Measurements from ENCODE around the gene ATP9A.

ATP9A gene

DNA sequence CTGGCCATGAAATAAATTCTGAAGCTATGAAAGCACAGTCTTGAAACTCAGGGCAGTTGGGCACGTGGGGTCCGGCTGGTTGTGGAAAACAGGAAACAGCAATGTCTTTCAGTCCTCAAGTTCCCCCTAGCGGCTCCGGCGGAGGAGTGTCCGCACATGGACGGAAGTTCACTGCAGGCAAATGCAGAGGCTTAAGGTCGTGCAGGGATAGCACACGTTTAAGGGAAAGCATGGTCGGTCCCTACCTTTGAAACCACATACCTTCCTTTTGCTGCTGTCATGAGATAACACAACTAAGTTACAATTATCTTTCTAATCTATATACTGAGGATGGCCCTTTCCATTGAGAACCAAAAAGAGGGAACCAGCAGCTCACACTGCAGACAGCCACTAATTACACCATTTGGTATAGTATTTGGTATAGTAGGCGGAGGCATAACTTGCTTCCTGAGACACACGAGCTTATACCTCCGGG, 173.1 kb downstream of the ATP9A start:
- peak; percentile 81 for DNase-seq

DNA sequence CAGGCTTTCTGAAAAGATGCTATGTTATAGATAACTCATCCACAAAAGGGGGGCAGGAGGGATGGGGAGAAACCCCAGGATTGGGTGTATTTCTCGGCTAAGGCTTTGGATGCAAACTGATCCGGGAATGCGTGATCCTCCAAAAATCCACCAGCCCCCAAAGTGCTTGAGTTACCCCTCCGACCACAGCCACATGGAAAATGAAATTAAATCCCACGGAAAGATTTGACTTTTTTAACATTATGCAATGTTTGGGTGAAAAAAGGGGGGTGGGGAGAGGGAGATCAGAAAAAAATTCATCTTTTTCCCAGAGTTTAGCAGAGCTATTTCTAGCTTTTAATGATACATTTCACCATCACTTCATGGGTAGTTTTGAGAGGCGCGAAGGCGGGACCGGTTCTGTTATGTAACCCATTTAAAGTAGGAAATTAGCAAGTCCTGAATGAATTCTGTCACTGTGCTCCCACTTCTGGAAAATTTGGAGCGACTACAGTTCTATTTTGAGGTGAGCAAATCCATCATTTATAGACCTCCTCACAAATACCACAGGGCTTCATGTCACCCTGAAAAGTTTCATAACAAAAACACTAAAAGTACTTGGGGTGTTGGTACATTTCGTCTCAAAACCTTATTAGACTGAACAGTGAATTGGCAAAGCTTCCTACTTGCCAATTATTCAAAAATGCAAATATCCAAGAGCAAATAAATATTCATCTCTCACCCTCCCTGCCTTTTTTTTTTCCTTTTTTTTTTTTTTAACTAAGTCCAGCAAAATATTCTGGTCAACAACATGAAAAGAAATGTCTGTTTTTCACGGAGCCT, 173.7 kb downstream of the ATP9A start:
- no peak for DNase-seq

DNA sequence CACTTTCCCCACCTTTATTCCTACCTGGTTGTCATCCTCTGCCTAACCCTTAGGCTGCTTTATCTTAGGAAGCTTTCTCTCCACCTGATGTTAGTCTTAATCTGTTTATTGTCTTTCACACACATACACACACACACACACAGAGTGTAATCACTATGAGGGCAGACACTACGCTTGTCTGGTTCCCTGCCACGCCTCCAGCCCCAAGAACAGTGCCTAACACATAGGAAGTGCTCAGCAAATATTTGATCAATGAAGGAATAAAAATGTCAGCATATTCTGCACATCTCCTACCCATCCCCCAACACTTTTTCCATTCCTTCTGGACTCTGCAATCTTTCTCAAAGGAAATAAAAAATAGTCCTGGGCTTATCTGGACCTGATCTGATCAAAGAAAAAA, 174.6 kb downstream of the ATP9A start:
- DNase-seq, result no peak

DNA sequence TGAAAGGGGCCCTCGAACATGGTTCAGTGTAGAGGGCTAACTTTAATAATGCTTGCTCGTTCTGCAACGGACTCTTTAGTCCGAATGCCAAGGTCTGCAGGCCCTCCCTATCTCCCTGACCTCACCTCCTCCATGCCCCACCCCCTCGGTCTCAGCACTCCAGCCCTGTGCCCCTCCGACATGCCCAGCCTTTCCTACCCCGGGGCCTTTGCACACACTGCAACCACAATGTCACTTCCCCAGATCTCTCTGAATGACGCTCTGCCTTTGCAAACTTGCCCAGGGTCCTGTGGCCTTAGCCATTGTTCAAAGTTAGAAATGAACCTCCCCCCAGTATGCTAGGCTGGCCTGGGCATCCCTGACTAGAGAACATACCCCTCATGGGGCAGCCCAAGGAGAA, 175.6 kb downstream of the ATP9A start:
- no peak for DNase-seq

DNA sequence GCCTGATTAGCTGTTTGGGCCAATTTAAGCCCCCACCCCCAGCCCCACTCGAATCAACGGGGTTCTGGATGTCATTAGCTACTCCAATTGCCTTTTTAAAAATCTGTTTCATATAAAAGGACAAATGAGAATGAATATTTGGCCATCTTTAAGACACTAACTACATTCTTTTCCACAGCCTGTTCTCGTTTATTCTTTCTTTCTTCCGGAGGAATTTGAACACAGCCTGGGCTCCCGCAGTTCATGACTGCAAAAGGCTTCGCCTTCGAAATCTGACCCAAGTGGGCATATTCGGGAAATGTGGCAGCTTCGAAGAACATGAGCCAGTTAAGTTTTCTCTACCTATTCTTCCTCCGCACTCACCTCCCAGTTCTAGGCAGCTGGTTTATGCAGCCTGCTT, 176.3 kb downstream of the ATP9A start:
- DNase-seq, result no peak

DNA sequence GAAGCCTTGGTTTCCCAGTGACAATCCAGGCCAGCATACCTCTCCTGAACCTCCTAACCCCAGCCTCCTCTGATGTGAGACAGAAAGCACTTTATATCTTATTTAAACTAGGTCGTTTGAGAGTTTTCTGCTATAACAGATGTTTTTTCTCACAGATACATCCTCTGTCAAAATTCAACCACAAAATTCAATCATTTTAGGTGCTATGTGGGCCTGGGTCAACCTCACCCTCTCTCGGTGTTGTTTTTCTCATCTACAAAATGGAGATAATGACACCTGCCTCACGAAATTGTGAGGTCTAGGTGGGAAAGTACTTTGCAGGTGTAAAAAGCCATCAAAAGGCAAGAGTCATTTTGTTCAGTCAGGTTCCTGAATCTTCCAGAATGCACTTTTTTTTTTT, 179.4 kb downstream of the ATP9A start:
- no peak for DNase-seq

DNA sequence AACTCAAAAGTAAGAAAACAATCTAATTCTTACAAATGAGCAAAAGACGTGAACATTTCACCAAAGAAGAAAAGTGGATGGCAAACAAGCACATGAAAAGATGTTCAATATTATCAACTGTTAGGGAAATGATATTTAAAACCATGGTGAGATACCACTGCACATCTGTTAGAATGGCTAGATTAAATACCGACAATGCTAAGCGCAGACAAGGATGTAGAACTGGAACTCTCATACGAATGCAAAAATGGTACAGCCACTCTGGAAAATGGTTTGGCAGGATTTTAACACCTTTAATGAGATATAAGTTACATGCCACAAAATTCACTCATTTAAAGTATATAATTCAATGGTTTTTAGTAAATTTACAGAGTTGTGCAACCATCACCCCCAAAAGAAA, 181.0 kb downstream of the ATP9A start:
- no peak for DNase-seq

DNA sequence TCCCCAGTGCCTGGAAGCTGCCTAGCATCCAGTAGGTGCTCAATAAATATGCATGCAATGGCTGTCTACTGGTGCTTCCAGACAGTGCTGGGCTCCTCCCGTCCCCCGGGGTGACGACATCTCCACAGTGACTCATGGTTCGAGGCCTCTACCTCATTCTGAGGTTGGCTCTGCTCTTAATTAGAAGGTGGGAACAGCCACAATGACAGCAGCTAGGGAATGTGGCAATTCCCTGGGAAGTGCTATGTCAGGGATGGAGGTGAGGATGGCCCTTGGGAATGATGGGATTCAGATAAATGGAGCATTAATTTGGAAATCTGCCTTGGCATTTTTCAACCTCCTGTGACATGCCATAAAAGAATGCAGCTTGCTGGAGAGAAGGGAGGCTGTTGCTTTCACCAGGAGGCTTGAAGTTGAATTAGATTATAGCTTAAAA, 182.2 kb downstream of the ATP9A start:
- DNase-seq, result no peak

DNA sequence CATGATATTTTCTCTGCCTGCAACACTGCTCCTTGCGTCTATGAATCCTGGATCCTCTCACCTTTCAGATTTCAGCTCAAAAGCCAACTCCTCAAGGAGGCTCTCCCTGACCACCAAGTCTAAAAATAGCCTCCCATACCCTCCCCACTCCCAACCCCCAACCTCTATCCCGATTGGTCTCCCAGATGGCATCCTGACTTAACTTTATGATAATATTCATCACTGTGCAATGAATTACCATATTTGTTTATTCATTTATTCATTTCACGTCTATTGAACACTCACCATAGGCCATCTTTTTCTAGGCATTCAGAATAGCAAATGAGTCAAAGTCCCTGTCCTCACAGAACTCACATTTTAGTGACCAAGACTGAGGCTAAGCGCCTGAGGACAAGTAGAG, 183.0 kb downstream of the ATP9A start:
- no peak for DNase-seq

DNA sequence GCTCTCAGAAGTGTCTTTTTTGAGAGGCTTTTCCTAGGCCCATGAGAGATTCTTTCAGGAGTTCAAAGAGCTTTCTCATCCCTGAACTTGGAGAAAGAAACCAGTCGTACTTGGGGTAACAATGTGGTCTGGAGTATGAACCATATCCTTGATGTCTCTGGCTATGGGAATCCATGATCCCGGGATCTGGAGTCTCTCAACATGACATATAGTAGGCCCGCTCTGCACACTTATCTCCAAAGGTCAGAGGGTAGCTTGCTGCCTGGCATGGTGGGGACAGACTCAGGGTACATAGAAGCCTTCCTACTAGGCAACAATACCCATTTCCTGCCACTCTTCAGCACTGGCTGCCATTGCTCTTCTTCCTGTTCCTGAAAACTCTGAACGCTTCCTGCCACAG, 183.5 kb downstream of the ATP9A start:
- no peak for DNase-seq

DNA sequence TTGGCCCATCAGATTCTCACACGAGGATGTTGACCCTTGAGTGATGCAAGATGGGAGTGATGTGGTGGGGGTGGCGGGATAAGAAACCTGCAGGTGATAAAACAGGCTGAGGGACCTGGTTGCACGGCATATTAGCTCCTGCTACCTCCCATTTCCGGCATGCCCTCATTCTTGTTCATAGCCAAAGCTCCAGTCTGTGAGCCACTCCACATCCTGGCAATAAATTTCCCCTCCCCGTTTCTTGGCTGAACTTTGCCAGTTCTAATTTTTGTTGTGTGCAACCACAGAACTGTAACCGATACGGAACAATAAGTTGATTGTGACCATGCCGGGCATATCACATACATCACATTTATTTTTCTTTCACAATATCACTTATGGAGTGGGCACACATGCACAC, 184.1 kb downstream of the ATP9A start:
- no peak for DNase-seq

DNA sequence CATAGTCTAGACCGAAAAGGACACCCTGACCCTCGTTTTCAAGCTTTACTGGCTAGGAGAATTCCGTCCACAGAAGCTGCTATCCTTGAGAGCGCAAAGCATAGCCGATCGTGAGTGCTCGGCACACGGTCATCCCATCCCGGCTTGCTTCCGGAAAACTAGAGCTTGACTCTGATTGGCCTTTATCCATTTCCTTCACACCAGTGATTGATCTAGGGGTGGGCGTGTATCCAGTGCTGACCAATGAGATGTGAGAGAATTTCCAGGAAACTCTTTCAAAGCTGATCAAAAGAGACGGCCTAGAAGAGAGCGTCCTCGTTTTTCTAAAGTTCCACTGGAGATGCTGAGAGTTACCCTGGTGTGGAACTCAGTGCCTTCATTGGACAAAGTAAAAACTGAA, 184.7 kb downstream of the ATP9A start:
- no peak for DNase-seq

DNA sequence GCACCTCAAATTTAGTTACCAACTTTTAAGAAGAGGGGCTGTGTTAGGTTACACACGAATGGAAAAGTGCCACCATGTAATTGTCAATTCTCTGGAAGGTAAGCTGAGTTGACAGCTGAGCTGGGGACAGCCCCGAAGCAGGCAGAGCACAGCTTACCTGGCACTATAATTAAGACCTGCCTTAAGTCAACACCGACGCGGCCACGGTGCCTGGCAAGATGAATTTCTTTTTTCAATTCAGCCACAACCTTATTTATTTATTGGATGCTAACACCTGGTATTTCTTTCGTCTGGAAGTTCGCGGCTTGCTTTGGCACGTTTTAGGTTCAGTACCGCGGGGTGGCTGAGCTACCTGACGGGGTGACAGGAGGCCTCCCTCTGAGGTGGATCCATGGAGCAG, 185.1 kb downstream of the ATP9A start:
- peak; percentile 73 for DNase-seq

DNA sequence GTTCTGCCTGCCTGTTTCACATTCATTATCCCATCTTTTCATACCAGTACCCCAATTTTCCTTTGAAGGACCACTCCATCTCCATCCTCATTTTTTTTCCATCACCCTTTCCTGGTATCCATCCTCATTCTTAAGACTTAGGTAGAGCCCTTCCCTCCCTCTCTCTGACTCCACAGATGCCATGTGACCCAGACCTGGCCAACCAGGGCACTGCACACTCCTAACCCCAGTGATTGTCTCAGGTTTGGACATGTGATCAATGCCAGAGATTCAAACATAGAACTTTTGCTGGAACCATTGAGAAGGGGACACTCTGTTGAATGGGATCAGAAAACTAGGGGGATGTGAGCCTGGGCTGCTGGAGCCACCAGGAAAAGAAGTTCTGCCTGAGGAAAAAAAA, 186.6 kb downstream of the ATP9A start:
- no peak for DNase-seq

DNA sequence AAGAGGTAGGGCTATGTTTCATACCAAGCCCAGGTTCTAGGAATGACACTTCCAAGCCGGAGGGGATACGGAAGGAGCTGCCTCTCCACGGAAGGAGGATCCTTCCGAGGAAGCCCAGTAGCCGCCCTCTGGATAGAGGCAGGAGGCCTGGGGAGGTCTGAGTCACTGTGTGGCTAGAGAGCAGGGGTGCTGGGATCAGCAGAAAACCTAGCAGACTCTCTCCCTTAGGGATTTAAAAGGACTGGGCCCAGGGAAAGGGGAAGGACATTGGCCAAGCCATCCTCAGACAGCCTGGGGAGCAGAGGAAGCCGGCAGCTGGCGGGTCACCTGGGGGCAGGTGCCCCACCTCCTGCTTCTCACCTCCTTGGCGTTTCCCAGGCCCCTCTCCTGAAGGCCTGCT, 189.1 kb downstream of the ATP9A start:
- no peak for DNase-seq

DNA sequence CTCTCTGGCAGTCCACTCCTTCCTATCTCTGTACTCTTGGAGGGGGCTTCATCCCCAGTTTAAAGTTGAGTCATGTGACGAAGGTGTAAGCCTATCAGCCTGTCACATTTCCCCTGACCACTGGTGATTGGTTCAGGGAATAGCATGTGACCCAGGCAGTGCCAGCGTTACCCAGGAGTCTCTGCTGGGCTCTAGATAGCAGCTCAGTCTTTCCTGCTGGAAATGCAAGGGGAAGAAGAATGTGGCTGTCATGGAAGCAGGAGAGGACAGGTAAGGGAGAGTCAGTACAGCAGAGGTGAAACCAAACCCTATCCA, 190.1 kb downstream of the ATP9A start:
- DNase-seq, result no peak

DNA sequence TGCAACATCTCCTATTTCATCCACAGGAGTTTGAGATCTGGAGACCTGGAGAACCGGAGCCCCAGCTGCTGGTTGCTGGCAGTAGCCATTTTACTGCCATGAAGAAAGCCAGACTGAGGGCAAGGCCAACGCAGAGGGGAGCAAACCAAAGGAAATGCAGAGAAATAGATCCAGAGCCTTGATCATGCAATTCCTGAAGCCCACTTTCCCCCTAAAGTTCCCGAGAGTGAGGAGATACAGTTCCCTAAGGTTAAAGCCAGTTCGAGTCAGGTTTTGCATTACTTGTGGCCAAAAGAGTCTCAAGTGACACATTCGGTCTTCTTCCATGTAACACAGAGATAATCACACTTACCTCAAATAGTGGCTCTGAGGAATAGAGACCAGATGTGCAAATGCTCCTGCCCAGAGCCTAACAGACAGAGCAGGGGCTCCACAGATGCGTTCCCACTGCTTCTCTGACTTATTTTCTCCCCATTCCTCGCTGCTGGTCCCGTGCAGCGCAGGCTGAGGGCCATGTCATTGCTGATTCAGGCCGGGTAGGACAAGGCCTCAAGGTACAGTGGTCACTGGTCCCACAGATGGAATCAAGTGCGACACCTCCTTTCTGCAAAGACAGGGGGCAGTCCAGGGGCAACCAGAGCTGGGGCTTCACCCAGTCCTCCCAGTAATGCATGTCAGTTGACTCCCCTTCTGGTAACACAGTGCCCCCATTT, 190.6 kb downstream of the ATP9A start:
- no peak for DNase-seq

DNA sequence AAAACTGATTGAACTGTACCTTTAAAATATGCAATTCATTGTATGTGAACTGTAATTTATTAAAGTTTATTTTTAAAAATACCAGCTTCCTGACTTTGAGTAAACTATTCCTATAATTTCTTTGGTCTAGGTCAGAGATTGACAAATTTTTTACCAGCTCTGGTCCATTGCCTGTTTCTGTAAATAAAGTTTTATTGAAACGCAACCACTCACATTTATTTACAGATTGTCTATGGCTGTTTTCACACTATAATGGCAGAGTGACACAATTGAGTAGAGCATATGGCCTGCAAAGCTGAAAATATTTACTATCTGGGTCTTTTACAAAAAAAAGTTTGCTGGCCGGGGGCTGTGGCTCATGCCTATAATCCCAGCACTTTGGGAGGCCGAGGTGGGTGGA, 192.7 kb downstream of the ATP9A start:
- no peak for DNase-seq

DNA sequence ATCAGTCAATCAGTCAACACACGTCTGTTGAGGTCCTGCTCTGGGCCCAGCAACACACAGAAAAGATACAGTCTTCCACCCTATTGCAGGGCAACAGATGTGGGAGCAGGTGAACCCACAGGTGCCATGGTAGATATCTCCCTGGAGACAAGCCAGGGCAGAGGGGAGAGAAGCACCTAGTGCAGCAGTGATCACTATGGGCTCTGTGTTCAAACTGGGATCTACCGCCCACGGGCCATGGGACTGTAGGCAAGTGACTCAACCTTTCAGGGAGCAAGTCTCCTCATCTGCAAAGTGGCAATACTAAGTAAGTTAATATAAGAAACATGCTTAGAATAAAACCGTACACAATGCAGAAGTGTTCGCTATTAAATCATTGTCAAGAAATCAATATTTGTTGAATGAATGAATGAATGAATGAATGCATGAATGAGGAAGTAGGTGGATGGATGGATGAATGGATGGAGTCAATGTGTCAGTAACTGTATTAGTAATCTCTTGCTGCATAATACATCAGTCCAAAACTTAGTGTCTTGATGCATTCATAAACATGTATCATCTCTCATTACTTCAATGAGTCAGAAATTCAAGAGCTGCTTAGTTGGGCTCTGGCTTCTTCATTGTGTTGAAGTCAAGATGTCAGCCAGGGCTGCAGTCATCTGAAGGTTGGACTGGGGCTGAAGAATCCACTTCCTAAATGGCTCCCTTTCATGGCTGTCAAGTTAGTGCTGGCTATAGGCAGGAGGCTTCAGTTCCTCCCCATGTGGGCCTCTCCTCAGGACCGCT, 193.7 kb downstream of the ATP9A start:
- no peak for DNase-seq

DNA sequence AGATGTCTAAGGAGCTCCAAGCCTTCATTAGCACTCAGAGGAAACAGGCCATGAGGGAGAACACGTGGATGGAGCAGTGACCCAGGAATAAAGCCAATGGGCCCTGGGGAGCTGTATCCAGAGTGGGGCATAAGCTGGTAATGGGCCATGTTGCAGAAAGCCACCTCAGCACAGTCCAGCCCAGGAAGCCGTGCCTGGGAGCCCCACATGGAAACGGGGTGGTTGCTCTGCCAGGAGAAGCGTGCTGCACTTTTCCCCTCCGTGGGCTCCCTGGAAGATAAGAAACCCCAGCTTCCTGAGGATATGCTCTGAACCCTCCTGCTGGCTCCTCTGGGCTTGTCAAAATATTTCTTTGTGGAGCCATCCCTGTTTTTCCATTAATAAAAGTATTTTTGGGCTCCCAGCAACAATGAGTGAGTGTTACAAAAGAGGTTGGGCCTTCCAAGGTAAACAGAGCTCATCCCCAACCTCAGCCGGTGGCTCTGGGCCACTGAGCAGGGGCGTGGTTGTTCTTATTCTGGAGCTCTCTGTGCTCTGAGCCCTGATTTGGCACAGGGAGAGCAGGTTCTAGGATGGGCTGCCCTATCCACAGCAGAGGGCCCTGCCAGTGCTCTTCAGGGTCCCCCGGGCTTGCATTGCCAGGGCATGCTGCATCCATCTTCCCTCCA, 194.5 kb downstream of the ATP9A start:
- DNase-seq, result no peak

DNA sequence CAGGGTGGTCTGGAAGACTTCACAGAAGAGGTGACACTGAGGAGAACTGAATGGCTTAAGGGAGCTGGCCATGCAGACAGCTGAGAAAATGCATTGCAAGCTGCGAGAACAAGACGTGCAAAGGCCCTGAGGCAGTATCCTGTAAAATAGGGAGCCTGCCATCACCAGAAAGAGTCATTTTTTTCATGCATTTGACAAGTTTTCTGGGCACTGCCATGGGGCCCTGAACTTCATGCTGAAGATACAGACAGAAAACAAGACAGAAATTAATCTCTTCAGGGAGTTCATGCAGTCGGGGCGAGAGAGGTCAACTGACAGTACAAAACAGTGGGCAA, 196.8 kb downstream of the ATP9A start:
- no peak for DNase-seq

DNA sequence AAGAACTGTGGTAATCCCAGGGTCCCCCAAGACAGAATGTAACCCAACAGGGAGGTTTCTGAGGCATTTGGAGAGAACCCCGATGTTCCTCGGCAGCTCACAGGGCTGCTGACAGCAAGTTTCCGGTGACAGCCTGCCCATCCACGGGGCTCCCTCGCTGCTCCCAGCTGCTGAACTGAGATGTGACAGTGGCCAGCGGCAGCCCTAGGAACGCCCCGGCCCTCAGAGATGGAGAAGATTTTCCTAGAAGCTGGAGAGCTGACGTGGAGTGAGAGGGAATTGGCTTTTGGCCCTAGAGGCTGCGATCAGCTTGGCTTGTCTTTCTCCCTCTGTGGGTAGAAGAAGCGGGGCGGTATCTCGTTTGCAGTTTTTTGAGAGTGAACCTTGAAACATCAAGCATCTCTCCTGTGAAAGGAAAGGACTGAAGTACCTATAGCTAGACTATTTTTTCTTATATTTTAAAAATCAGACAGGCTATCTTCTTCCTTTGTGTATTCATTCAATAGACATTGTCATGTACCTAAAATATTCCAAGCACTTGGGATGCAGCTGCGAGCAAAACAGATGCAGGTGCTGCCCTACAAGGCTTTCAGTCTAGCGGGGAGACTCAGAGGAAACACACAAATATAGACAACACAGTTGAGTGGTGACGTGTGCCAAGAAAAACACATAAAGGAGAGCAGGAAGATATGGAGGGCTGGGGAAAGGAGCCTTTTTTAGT, 197.3 kb downstream of the ATP9A start:
- DNase-seq, result peak; percentile 16
